ENCODE measurements around the gene TTYH2.

DNA sequence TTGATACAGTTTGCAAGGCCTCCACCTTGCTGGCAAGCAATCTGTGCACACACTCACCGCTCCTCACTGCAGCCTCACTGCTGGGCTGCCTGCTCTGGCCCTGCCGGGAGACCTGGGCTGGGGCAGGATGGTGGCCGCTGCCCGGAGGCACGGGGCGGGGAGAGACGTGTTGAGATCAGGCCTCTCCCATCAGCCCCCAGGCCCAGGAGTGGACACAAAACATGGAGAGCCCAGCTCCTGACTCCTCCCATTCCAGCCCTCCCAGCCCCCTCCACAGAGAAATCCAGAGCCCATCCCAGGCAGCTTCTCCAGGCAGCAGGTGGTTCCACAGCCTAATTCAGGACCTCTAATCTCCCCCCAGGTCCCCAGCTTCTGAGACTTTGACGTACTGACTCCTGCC is 33.0 kb upstream of the TTYH2 start:
- TF ChIP-seq, protein P1, sequence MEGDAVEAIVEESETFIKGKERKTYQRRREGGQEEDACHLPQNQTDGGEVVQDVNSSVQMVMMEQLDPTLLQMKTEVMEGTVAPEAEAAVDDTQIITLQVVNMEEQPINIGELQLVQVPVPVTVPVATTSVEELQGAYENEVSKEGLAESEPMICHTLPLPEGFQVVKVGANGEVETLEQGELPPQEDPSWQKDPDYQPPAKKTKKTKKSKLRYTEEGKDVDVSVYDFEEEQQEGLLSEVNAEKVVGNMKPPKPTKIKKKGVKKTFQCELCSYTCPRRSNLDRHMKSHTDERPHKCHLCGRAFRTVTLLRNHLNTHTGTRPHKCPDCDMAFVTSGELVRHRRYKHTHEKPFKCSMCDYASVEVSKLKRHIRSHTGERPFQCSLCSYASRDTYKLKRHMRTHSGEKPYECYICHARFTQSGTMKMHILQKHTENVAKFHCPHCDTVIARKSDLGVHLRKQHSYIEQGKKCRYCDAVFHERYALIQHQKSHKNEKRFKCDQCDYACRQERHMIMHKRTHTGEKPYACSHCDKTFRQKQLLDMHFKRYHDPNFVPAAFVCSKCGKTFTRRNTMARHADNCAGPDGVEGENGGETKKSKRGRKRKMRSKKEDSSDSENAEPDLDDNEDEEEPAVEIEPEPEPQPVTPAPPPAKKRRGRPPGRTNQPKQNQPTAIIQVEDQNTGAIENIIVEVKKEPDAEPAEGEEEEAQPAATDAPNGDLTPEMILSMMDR (IDR thresholded peaks at IDR 0.05), result no peak
- no peak for TF ChIP-seq POLR2A (IDR thresholded peaks at IDR 0.05)

All from right lobe of liver (tissue), 4 donors.